GM23338 (cell line): ENCODE data around the gene MUC5AC.

Source experiments
- CREB1 ChIP-seq: fragments of 250-450 bp; sonication (Bioruptor Pico); IDR thresholded peaks from 2 replicates; pipeline ENCODE4 v1.5.0; 2020; ENCODE audit warnings: low read depth, mild to moderate bottlenecking, moderate library complexity
- EZH2 ChIP-seq: fragments of 200-600 bp; sonication (generic); IDR thresholded peaks from one replicate; pipeline ENCODE4 v1.8.0; 2017; ENCODE audit warnings: antibody characterized with exemption, mild to moderate bottlenecking, low read depth; ENCODE audit not compliant: unreplicated experiment
- EZH2phosphoT487 ChIP-seq: fragments of 200-600 bp; sonication (generic); IDR thresholded peaks from one replicate; pipeline ENCODE4 v1.8.1; 2018; ENCODE audit warnings: antibody characterized with exemption; ENCODE audit not compliant: unreplicated experiment
- JUNB ChIP-seq: IDR thresholded peaks from one replicate; pipeline ENCODE4 v1.6.1; 2016; ENCODE audit warnings: antibody characterized with exemption; ENCODE audit not compliant: unreplicated experiment
- NANOG ChIP-seq: IDR thresholded peaks from 2 replicates; pipeline ENCODE4 v1.6.1; 2016; ENCODE audit warnings: antibody characterized with exemption, borderline replicate concordance
- POLR2AphosphoS5 ChIP-seq: IDR thresholded peaks from 2 replicates; pipeline ENCODE4 v1.6.1; 2016; ENCODE audit warnings: antibody characterized with exemption, low read depth
- ZNF114 ChIP-seq: fragments of 250-450 bp; sonication (Bioruptor Pico); IDR thresholded peaks from 2 replicates; pipeline ENCODE4 v1.5.0; 2020; ENCODE audit warnings: mild to moderate bottlenecking, moderate library complexity
- ZNF331 ChIP-seq: fragments of 250-450 bp; sonication (Bioruptor Pico); IDR thresholded peaks from 2 replicates; pipeline ENCODE4 v1.5.0; 2020; ENCODE audit warnings: low read depth, mild to moderate bottlenecking, moderate library complexity
- TF ChIP-seq, protein P1 (sequence below), 2 experiments: fragments of 200-600 bp in 1 of 2; sonication (generic) in 1 of 2; conservative IDR thresholded peaks; 2 replicates each; pipeline versions ENCODE4 v1.5.1 to v1.6.1; 2016 to 2017; ENCODE audit warnings: antibody characterized with exemption in 2 of 2, low read depth in 2 of 2, mild to moderate bottlenecking in 2 of 2, moderate library complexity in 1 of 2
- TF ChIP-seq, protein P2 (sequence below): IDR thresholded peaks from one replicate; pipeline ENCODE4 v1.6.1; 2018; ENCODE audit warnings: antibody characterized with exemption; ENCODE audit not compliant: unreplicated experiment
- TF ChIP-seq, protein P3 (sequence below): IDR thresholded peaks from 2 replicates; pipeline ENCODE4 v1.6.1; 2016; ENCODE audit warnings: antibody characterized with exemption

DNA sequence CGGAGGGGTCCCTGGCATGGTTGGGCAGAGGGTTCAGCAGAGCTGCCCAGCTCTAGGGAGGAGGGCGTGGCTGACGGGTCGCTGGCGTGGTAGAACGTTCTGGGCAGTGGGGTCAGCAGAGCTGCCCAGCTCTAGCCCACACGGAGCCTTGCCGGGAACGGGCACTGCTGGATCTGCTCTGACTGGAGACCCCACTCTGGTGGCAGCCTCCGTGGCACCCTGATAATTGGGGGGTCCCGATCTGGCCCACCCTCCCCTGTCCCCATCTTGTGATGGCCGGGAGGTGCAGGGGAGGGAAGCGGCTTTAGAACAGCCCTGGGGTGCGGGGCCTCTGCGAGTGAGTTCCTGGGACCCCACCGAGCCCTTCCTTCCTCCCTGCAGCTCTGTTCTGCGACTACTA is 21.9 kb downstream of the MUC5AC start:
- TF ChIP-seq, protein P1, sequence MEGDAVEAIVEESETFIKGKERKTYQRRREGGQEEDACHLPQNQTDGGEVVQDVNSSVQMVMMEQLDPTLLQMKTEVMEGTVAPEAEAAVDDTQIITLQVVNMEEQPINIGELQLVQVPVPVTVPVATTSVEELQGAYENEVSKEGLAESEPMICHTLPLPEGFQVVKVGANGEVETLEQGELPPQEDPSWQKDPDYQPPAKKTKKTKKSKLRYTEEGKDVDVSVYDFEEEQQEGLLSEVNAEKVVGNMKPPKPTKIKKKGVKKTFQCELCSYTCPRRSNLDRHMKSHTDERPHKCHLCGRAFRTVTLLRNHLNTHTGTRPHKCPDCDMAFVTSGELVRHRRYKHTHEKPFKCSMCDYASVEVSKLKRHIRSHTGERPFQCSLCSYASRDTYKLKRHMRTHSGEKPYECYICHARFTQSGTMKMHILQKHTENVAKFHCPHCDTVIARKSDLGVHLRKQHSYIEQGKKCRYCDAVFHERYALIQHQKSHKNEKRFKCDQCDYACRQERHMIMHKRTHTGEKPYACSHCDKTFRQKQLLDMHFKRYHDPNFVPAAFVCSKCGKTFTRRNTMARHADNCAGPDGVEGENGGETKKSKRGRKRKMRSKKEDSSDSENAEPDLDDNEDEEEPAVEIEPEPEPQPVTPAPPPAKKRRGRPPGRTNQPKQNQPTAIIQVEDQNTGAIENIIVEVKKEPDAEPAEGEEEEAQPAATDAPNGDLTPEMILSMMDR (conservative IDR thresholded peaks at IDR 0.05; ENCODE audit: low read depth in 2 of 2): no peak
- TF ChIP-seq POLR2AphosphoS5 (no peak), CREB1 (CRISPR knock-in tag) (no peak), EZH2 (no peak), EZH2phosphoT487 (no peak), NANOG (no peak), ZNF114 (CRISPR knock-in tag) (no peak), JUNB (no peak), ZNF331 (CRISPR knock-in tag) (no peak)
- TF ChIP-seq, protein P2, sequence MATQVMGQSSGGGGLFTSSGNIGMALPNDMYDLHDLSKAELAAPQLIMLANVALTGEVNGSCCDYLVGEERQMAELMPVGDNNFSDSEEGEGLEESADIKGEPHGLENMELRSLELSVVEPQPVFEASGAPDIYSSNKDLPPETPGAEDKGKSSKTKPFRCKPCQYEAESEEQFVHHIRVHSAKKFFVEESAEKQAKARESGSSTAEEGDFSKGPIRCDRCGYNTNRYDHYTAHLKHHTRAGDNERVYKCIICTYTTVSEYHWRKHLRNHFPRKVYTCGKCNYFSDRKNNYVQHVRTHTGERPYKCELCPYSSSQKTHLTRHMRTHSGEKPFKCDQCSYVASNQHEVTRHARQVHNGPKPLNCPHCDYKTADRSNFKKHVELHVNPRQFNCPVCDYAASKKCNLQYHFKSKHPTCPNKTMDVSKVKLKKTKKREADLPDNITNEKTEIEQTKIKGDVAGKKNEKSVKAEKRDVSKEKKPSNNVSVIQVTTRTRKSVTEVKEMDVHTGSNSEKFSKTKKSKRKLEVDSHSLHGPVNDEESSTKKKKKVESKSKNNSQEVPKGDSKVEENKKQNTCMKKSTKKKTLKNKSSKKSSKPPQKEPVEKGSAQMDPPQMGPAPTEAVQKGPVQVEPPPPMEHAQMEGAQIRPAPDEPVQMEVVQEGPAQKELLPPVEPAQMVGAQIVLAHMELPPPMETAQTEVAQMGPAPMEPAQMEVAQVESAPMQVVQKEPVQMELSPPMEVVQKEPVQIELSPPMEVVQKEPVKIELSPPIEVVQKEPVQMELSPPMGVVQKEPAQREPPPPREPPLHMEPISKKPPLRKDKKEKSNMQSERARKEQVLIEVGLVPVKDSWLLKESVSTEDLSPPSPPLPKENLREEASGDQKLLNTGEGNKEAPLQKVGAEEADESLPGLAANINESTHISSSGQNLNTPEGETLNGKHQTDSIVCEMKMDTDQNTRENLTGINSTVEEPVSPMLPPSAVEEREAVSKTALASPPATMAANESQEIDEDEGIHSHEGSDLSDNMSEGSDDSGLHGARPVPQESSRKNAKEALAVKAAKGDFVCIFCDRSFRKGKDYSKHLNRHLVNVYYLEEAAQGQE: no peak
- TF ChIP-seq, protein P3, sequence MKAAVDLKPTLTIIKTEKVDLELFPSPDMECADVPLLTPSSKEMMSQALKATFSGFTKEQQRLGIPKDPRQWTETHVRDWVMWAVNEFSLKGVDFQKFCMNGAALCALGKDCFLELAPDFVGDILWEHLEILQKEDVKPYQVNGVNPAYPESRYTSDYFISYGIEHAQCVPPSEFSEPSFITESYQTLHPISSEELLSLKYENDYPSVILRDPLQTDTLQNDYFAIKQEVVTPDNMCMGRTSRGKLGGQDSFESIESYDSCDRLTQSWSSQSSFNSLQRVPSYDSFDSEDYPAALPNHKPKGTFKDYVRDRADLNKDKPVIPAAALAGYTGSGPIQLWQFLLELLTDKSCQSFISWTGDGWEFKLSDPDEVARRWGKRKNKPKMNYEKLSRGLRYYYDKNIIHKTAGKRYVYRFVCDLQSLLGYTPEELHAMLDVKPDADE: no peak
